Heart right ventricle (tissue), 16 donors: ENCODE measurements around the gene FBXL3. TPM values are rescaled to one million over a fixed set of nuclear protein-coding genes. Genes with fewer than 3 reads are reported as not detected.
A peak's percentile ranks its signal among the peaks of the same experiment; 100 is the strongest.

Experiments used
- ATAC-seq, 8 donors: fragments of 200-7000 bp; cut with Tn5 transposase; one replicate each; pipeline ENCODE4 v1.9.1; 2020; ENCODE audit warnings: mild to moderate bottlenecking in 8 of 8, moderate library complexity in 8 of 8, moderate number of reproducible peaks in 1 of 8
- DNase-seq, 2 donors: peaks; one replicate each; pipeline ENCODE4 v3.0.0-alpha.2; 2020
- H3K27ac ChIP-seq, 10 donors: fragments of 200-600 bp; sonication (generic) in 2 of 10; one replicate each; pipeline versions ENCODE4 v1.5.0 to v1.8.0; 2020 to 2022; ENCODE audit warnings: mild to moderate bottlenecking in 3 of 10
- H3K27me3 ChIP-seq, 7 donors: fragments of 200-600 bp; one replicate each; pipeline ENCODE4 v1.8.0; 2021 to 2022; ENCODE audit warnings: mild to moderate bottlenecking in 2 of 7
- H3K36me3 ChIP-seq, 9 donors: fragments of 200-600 bp; sonication (generic) in 1 of 9; one replicate each; pipeline versions ENCODE4 v1.5.0 to v1.8.0; 2020 to 2022; ENCODE audit warnings: mild to moderate bottlenecking in 2 of 9
- H3K4me1 ChIP-seq, 9 donors: fragments of 200-600 bp; sonication (generic) in 1 of 9; one replicate each; pipeline versions ENCODE4 v1.5.0 to v1.8.0; 2020 to 2022; ENCODE audit warnings: mild to moderate bottlenecking in 4 of 9
- H3K4me3 ChIP-seq, 10 donors: fragments of 200-600 bp; sonication (generic) in 2 of 10; one replicate each; pipeline versions ENCODE4 v1.5.0 to v1.8.0; 2020 to 2022; ENCODE audit warnings: mild to moderate bottlenecking in 7 of 10, moderate library complexity in 2 of 10
- H3K9me3 ChIP-seq, 11 donors: fragments of 200-600 bp in 10 of 11; sonication (generic) in 2 of 11; one replicate each; pipeline versions ENCODE4 v1.5.0 to v1.8.0; 2013 to 2022; ENCODE audit warnings: mild to moderate bottlenecking in 2 of 11, control low read depth in 1 of 11, moderate library complexity in 1 of 11
- WGBS, 2 donors: extraction: QIAGEN DNeasy Blood & Tissue Kit; methylation state at CpG; one replicate each; pipeline ENCODE4 v1.1.7; 2013; ENCODE audit warnings: inconsistent platforms in 1 of 2; 5-methylcytosine and 5-hydroxymethylcytosine counted together
- intact Hi-C, 10 donors: fragments of 100-400 bp; cut with DNase I; formaldehyde crosslinking; loops; one replicate each; pipeline versions ENCODE4 v1.11.1 to v1.14.2; 2022
- polyA plus RNA-seq, 2 donors: library from polyadenylated mRNA; stranded (reverse); fragments of 200-250 nt; gene quantifications; one replicate each; pipeline ENCODE4 v1.2.3, GENCODE V29; 2013
- total RNA-seq, 10 donors: library from RNA; stranded (reverse); fragmentation: NEBNext Ultra II Directional in 3 of 10; extraction: Animal tissue kit (Norgen Biotek cat#: 25700) in 3 of 10; gene quantifications; one replicate each; pipeline versions ENCODE4 v1.2.1 to v1.2.4, GENCODE V29; 2021 to 2023
- TF ChIP-seq, protein P1 (sequence below), 9 donors: fragments of 200-600 bp; sonication (generic) in 2 of 9; IDR thresholded peaks; one replicate each; pipeline versions ENCODE4 v1.5.0 to v1.8.0; 2021 to 2022; ENCODE audit warnings: antibody characterized with exemption in 9 of 9, mild to moderate bottlenecking in 5 of 9, moderate library complexity in 1 of 9
- donor health status: Arrhythmogenic right ventricular cardiomyopathy.
- donor health status: ischemic (EF 13 %, LVEDD 7.1; RV severe dilation, severe dysfunction).
- donor health status: healthy with polysubstance abuse.
- donor health status: DM: no; HTN: yes; CAD: no.
- donor health status: DM: no; HTN: no; CAD: no.
- donor health status: ischemic (EF 25% LVEDD 6.9; RV normal size, moderate dysfunction).
- donor health status: ischemic (EF 25% LVEDD 5.7; RV mildly dilated, moderate dysfunction).
- donor health status: healthy.
- donor health status: DM: yes; HTN: yes; CAD: no.
- donor health status: Ischemic cardiomyopathy.
- donor health status: ischemic (EF 35%, LVEDD 5.7; RV mildly dilated, moderate dysfunction).
- donor health status: nonischemic (EF 11% LVEDD 7.7; RV severe dilation, severe dysfunction).
- donor health status: DM: yes; HTN: yes; CAD: no.
- donor health status: PGD.
- donor health status: ischemic (EF 29% LVEDD 5.4; RV normal size, mild dysfunction).
- donor health status: nonischemic (EF 23%, LVEDD 6.1; RV moderate dilation, normal function).

FBXL3 gene
- total and polyA plus RNA-seq, 12 donors = 16.5 to 41.7 (median 28.6) TPM

DNA sequence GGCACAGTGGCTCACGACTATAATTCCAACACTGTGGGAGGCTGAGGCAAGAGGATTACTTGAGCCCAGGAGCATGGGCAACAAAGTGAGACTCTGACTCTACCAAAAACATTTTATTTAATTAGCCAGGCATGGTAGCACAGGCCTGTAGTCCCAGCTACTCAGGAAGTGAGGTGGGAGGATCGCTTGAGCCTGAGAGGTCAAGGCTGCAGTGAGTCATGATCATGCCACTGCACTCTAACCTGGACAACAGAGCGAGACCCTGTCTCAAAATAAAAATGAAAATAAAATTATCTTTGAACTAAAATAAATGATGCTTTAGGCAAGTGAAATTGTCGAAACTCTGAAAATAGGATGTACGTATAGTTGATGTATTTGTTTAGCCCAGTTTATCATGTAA lies 43.3 kb downstream of the FBXL3 start:
- no peak overlapping the region for H3K4me3 ChIP-seq
- TF ChIP-seq, protein P1, sequence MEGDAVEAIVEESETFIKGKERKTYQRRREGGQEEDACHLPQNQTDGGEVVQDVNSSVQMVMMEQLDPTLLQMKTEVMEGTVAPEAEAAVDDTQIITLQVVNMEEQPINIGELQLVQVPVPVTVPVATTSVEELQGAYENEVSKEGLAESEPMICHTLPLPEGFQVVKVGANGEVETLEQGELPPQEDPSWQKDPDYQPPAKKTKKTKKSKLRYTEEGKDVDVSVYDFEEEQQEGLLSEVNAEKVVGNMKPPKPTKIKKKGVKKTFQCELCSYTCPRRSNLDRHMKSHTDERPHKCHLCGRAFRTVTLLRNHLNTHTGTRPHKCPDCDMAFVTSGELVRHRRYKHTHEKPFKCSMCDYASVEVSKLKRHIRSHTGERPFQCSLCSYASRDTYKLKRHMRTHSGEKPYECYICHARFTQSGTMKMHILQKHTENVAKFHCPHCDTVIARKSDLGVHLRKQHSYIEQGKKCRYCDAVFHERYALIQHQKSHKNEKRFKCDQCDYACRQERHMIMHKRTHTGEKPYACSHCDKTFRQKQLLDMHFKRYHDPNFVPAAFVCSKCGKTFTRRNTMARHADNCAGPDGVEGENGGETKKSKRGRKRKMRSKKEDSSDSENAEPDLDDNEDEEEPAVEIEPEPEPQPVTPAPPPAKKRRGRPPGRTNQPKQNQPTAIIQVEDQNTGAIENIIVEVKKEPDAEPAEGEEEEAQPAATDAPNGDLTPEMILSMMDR (IDR thresholded peaks at IDR 0.05) = no peak
- H3K27ac ChIP-seq = no peak overlapping the region
- H3K9me3 ChIP-seq = no peaks in the 10 kb centered on the region
- H3K27me3 ChIP-seq = peaks cover 0 to 31% (median 19%) of the 10 kb centered on the region in 7 donors
- 69 to 75% methylated on average over 5 of the region's 5 CpGs for WGBS, 2 donors
- H3K36me3 ChIP-seq = no peaks in the 10 kb centered on the region
- H3K4me1 ChIP-seq = peaks cover 0 to 11% (median 6%) of the 10 kb centered on the region in 9 donors
- DNase-seq (no peak), ATAC-seq (no peak)
- intact Hi-C loops = loop anchor here in 6 of 10 donors (5.0 to 10.0 kb wide), 4 partner anchors 159 to 1111 kb away; no protein-coding TSS in a partner anchor

DNA sequence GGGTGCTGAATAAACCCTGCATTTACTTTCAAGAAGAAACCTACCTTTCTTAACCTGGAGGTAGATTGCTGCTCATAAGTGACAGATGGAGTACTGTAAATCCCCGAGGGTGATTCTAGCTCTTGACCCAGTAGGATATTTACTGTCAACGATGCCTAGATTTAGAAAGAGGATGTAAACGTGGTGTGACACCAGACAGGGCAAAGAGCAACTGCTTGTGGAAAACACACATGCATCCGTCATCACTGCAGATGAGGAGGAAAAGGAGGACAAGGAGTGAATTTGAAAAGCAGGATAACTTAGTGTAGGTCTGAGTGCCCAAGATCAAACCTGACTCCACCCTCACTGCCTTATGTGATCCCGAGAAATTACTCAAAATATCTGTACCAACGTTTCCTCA lies 44.9 kb downstream of the FBXL3 start:
- TF ChIP-seq, protein P1 (IDR thresholded peaks at IDR 0.05) = no peak
- no peak overlapping the region for H3K4me3 ChIP-seq
- no peaks in the 10 kb centered on the region for H3K36me3 ChIP-seq
- WGBS, 2 donors = 49 to 53% methylated on average over 6 of the region's 6 CpGs
- no peak for ATAC-seq
- no peak for DNase-seq
- H3K27ac ChIP-seq = no peak overlapping the region
- peaks cover 0 to 40% (median 19%) of the 10 kb centered on the region in 7 donors for H3K27me3 ChIP-seq
- H3K4me1 ChIP-seq = peaks cover 0 to 11% (median 6%) of the 10 kb centered on the region in 9 donors
- intact Hi-C loops = loop anchor here in 6 of 10 donors (5.0 to 10.0 kb wide), 4 partner anchors 157 to 1110 kb away; no protein-coding TSS in a partner anchor
- no peaks in the 10 kb centered on the region for H3K9me3 ChIP-seq

DNA sequence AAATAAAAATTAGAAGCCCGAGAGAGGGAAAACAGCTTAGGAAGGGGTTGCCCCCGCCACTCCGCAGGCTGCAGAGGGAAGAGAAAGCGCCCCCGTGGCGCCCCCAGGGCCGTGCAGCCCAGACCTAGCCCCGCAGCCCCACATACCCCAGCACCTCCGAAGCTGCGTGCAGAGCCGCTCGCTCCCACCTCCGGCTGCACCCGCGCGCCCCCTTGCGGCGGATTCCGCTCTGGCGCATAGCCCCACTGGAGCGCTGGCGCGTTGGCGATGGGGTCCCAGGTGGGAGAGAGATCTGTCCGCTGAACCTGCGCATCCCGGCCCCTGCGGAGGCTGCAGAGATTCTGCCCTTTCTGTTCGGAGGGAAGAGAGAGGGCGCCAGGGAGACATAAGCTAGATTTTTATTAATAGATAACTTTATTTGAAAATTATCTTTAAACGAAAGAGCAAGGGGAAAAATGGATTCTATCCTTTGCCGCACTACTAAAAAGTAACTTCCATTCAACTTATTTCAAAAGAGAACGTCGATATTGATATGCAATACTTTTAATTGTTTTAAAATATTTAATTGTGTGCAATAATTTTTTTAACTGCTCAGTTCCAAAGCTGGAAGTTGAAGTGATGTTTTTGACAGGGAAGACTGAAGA lies 46.8 kb downstream of the FBXL3 start:
- intact Hi-C loops = loop anchor here in 6 of 10 donors (5.0 to 10.0 kb wide), 4 partner anchors 155 to 1108 kb away; no protein-coding TSS in a partner anchor
- H3K9me3 ChIP-seq = no peaks in the 10 kb centered on the region
- TF ChIP-seq, protein P1 (IDR thresholded peaks at IDR 0.05) = peak; percentile 89 to 99 (median 98)
- ATAC-seq (peak; percentile 92 to 99 (median 96)), DNase-seq (peak; percentile 76 to 87)
- H3K27me3 ChIP-seq = peaks cover 0 to 42% (median 19%) of the 10 kb centered on the region in 7 donors
- H3K27ac ChIP-seq = no peak overlapping the region
- H3K4me3 ChIP-seq = peak overlapping the region in 8 of 10 donors; percentile 12 to 43 (median 36)
- peaks cover 0 to 11% (median 6%) of the 10 kb centered on the region in 9 donors for H3K4me1 ChIP-seq
- no peaks in the 10 kb centered on the region for H3K36me3 ChIP-seq
- WGBS, 2 donors = 4% methylated on average over 34 of the region's 34 CpGs

DNA sequence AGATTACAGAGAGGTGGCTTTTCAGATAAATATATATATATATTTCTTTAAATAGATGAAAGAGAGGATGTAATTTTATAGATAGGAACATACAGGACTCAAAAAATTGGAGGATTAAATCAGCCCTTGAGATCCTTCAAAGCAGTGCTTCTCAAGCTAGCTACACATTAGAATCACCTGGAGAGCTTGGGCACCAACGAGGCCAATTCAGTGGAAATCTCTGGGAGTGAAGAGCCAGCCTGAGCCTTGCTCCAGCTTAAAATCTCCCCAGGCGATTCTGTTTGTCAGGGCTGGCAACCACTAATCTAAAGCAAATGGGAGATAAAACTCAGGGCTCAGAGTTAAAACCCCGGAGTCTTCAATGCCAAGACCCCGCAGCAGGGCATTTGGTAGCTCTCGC lies 50.0 kb downstream of the FBXL3 start:
- H3K27me3 ChIP-seq = peaks cover 0 to 61% (median 19%) of the 10 kb centered on the region in 7 donors
- H3K36me3 ChIP-seq = no peaks in the 10 kb centered on the region
- ATAC-seq = no peak
- no peak for DNase-seq
- peaks cover 0 to 16% (median 6%) of the 10 kb centered on the region in 9 donors for H3K4me1 ChIP-seq
- no peak overlapping the region for H3K27ac ChIP-seq
- H3K9me3 ChIP-seq = no peaks in the 10 kb centered on the region
- 74 to 85% methylated on average over 5 of the region's 5 CpGs for WGBS, 2 donors
- intact Hi-C loops = loop anchor here in 1 of 10 donors (5.0 kb wide), 1 partner anchor 1105 kb away; no protein-coding TSS in a partner anchor
- TF ChIP-seq, protein P1 (IDR thresholded peaks at IDR 0.05) = no peak
- no peak overlapping the region for H3K4me3 ChIP-seq
